Left lung (tissue), 10 donors: ENCODE measurements around the gene PSMA7. TPM values are rescaled to one million over a fixed set of nuclear protein-coding genes. Genes with fewer than 3 reads are reported as not detected.
A peak's percentile ranks its signal among the peaks of the same experiment; 100 is the strongest.

Experiments used
- ATAC-seq: fragments of 200-7000 bp; cut with Tn5 transposase; one replicate; pipeline ENCODE4 v1.9.1; 2020; ENCODE audit warnings: moderate library complexity
- DNase-seq, 4 donors: peaks; one replicate each; pipeline ENCODE4 v3.0.0-alpha.2; 2013 to 2020
- H3K27ac ChIP-seq, 2 donors: fragments of 200-600 bp; sonication (generic) in 1 of 2; one replicate each; pipeline versions ENCODE4 v1.5.0 to v1.8.0; 2020 to 2021
- H3K27me3 ChIP-seq, 2 donors: fragments of 200-600 bp; sonication (generic) in 1 of 2; one replicate each; pipeline versions ENCODE4 v1.5.0 to v1.8.0; 2020 to 2021
- H3K36me3 ChIP-seq, 2 donors: fragments of 200-600 bp; sonication (generic) in 1 of 2; one replicate each; pipeline versions ENCODE4 v1.5.0 to v1.8.0; 2020 to 2021
- H3K4me1 ChIP-seq, 2 donors: fragments of 200-600 bp; one replicate each; pipeline ENCODE4 v1.8.0; 2021
- H3K4me3 ChIP-seq, 2 donors: fragments of 200-600 bp; sonication (generic) in 1 of 2; one replicate each; pipeline versions ENCODE4 v1.5.0 to v1.8.0; 2020 to 2021; ENCODE audit warnings: mild to moderate bottlenecking in 1 of 2
- H3K9me3 ChIP-seq, 2 donors: fragments of 200-600 bp; sonication (generic) in 1 of 2; one replicate each; pipeline versions ENCODE4 v1.5.0 to v1.8.0; 2020 to 2021
- intact Hi-C, 2 donors: fragments of 100-400 bp; cut with DNase I; formaldehyde crosslinking; loops; one replicate each; pipeline versions ENCODE4 v1.11.2 to v1.14.2; 2022
- polyA plus RNA-seq, 6 donors: library from polyadenylated mRNA; unstranded; fragments of 120-200 nt; gene quantifications; one replicate each; pipeline ENCODE4 v1.2.1, GENCODE V29; 2013; ENCODE audit not compliant: insufficient read length in 6 of 6
- total RNA-seq, 2 donors: library from RNA; stranded (reverse); fragmentation: NEBNext Ultra II Directional; extraction: Animal tissue kit (Norgen Biotek cat#: 25700); gene quantifications; one replicate each; pipeline ENCODE4 v1.2.1, GENCODE V29; 2021
- TF ChIP-seq, protein P1 (sequence below), 2 donors: fragments of 200-600 bp; sonication (generic) in 1 of 2; IDR thresholded peaks; one replicate each; pipeline versions ENCODE4 v1.5.0 to v1.8.0; 2021; ENCODE audit warnings: antibody characterized with exemption in 2 of 2
- donor health status: DM: no; HTN: yes; CAD: no.
- donor health status: DM: no; HTN: no; CAD: no.

Gene PSMA7
- total and polyA plus RNA-seq, 8 donors, result 150 to 296 (median 173) TPM

DNA sequence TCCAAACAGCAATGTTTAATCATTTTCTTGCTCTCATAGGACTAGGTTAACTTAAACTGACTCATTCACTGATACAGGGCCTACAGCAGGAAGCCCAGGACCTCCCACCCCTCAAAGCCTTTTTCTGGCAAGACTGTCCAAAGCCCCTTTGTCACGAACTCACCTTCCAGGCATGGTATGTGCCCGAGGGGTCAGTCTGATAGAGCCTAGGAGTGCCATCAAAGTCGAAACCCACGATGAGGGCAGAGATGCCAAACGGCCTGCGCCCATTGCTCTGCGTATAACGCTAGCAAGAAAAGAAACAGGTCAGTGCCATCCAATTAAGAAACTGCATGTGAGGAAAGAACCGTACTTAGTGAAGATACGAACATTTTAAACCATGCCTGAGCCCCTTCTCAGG is 4.3 kb downstream of the PSMA7 start:
- intact Hi-C loops, result loop anchor here in 1 of 2 donors (5.0 kb wide), 1 partner anchor 127 kb away; no protein-coding TSS in a partner anchor
- Histone ChIP-seq H3K4me3 (no peak overlapping the region), H3K4me1 (peaks cover 6 to 57% of the 10 kb centered on the region in 2 donors), H3K36me3 (peaks cover 10 to 71% of the 10 kb centered on the region in 2 donors), H3K27me3 (no peaks in the 10 kb centered on the region), H3K9me3 (no peaks in the 10 kb centered on the region), H3K27ac (no peak overlapping the region)
- no peak for ATAC-seq
- DNase-seq, result no peak
- TF ChIP-seq, protein P1, sequence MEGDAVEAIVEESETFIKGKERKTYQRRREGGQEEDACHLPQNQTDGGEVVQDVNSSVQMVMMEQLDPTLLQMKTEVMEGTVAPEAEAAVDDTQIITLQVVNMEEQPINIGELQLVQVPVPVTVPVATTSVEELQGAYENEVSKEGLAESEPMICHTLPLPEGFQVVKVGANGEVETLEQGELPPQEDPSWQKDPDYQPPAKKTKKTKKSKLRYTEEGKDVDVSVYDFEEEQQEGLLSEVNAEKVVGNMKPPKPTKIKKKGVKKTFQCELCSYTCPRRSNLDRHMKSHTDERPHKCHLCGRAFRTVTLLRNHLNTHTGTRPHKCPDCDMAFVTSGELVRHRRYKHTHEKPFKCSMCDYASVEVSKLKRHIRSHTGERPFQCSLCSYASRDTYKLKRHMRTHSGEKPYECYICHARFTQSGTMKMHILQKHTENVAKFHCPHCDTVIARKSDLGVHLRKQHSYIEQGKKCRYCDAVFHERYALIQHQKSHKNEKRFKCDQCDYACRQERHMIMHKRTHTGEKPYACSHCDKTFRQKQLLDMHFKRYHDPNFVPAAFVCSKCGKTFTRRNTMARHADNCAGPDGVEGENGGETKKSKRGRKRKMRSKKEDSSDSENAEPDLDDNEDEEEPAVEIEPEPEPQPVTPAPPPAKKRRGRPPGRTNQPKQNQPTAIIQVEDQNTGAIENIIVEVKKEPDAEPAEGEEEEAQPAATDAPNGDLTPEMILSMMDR (IDR thresholded peaks at IDR 0.05), result no peak

DNA sequence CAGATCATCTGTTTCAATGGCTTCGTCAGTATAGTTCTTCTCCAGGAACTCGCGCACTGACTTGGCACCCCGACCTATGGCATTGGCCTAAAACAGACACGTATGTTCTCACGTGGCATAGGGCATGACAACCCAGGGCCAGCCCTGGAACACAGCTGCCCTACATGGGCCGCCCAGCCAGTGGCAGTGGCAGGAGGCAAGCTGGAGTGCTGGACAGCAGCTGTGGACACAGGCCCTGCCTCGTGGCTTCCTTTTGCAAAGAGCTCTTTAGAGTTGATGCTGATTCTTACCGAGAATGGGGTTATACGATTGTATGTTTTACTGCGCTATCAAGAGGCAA is 5.0 kb downstream of the PSMA7 start:
- ATAC-seq (no peak), DNase-seq (peak in 1 of 4 donors; percentile 53)
- no peaks in the 10 kb centered on the region for H3K9me3 ChIP-seq
- H3K36me3 ChIP-seq, result peaks cover 10 to 78% of the 10 kb centered on the region in 2 donors
- TF ChIP-seq, protein P1 (IDR thresholded peaks at IDR 0.05), result no peak
- H3K27ac ChIP-seq, result no peak overlapping the region
- H3K4me1 ChIP-seq, result peaks cover 6 to 63% of the 10 kb centered on the region in 2 donors
- no peaks in the 10 kb centered on the region for H3K27me3 ChIP-seq
- no peak overlapping the region for H3K4me3 ChIP-seq
- intact Hi-C loops, result loop anchor here in 1 of 2 donors (5.0 kb wide), 1 partner anchor 126 kb away; no protein-coding TSS in a partner anchor

DNA sequence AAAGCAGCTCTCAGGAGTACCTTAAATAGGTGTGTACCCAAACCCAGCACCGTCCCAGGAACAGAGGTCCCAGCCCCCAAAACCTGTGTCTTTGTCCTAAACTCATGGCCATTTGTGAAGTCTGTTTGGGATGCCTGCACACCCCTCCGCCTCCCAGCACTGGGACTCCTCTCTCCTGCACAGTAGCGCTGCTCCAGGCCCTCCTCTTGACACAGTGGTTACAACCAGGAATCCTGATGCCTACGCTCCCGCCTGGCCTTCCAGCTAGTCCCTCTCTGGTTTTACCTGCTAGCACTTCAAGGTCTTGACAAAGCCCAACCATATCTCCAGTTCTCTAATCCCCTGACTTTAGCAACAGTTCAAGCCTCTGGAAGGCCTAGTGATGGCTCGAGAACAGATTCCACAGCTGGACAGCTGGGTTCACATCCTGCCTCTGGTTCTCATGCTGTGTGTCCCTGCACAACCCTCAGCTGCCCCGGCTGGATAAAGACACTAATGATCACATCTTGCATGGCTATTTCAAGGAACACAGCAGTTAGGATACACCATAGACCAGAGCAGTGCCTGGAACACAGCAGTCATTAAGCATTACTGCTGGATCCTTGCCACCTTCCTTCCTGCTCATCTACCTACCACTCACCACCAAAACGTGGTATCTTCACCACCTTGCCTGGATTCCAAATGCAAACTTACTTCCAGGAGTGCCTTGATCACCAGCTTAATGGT is 5.6 kb downstream of the PSMA7 start:
- H3K36me3 ChIP-seq, result peaks cover 10 to 83% of the 10 kb centered on the region in 2 donors
- peaks cover 6 to 69% of the 10 kb centered on the region in 2 donors for H3K4me1 ChIP-seq
- no peak for ATAC-seq
- H3K27ac ChIP-seq, result no peak overlapping the region
- peak in 1 of 4 donors; percentile 48 for DNase-seq
- no peaks in the 10 kb centered on the region for H3K27me3 ChIP-seq
- no peaks in the 10 kb centered on the region for H3K9me3 ChIP-seq
- TF ChIP-seq, protein P1 (IDR thresholded peaks at IDR 0.05), result no peak
- no peak overlapping the region for H3K4me3 ChIP-seq
- intact Hi-C loops, result loop anchor here in 1 of 2 donors (5.0 kb wide), 1 partner anchor 125 kb away; no protein-coding TSS in a partner anchor

DNA sequence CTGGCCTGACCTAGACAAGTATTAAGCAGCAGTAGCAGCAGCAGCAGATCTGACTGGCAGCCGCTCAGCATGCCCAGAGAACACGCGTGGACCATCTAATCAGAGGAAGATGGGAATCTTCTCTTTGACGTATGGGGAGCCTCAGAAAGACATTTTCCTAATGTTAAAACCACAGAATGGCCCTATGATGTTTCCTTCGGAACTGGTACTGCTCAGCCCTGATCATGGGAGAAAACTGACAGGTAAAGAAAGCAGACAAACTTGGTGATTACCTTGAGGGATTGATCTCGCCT is 6.2 kb downstream of the PSMA7 start:
- intact Hi-C loops, result loop anchor here in 1 of 2 donors (5.0 kb wide), 1 partner anchor 125 kb away; no protein-coding TSS in a partner anchor
- H3K27ac ChIP-seq, result no peak overlapping the region
- DNase-seq (no peak), ATAC-seq (no peak)
- peaks cover 6 to 72% of the 10 kb centered on the region in 2 donors for H3K4me1 ChIP-seq
- no peaks in the 10 kb centered on the region for H3K27me3 ChIP-seq
- no peaks in the 10 kb centered on the region for H3K9me3 ChIP-seq
- peaks cover 10 to 89% of the 10 kb centered on the region in 2 donors for H3K36me3 ChIP-seq
- no peak overlapping the region for H3K4me3 ChIP-seq
- TF ChIP-seq, protein P1 (IDR thresholded peaks at IDR 0.05), result peak in 1 of 2 donors; percentile 11

DNA sequence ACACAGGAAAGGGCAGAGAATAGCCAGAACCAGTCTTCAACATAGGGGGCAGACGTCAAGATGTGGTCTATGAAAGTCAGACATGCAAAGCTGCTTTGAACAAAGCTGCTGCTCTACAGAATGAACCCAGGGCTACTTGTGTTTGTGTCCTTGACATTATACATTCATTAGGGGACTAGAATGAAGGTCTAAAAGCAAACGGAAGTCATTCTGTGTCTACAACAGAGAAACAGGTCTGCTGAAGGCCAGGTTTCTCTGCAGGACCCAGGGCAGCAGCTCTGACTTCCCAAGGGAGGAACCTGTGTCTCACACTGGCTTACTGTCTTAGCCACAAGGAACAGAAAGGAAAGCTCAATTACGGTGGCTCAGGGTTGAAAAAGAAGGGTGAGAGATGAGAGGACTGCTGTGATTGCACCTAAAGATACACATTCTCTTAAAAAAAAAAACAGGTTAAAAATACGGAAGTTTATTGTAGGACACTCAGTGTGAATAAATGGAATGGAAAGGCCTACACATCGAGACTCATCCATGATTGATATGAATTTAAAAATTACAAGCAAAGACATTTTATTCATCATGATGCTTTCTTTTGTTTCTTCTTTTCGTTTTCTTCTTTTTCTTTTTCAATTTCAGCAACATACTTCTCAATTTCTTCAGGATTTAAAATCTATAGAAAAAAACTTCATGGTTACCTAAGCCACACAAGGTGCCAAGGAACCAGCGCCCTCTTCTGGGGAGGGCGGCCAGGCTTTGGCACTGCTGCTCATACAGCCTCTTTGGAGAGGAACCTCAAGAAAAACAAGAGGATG is 6.7 kb downstream of the PSMA7 start:
- ATAC-seq, result peak; percentile 71
- H3K36me3 ChIP-seq, result peaks cover 10 to 95% of the 10 kb centered on the region in 2 donors
- H3K9me3 ChIP-seq, result no peaks in the 10 kb centered on the region
- intact Hi-C loops, result loop anchor here in 1 of 2 donors (5.0 kb wide), 1 partner anchor 124 kb away; no protein-coding TSS in a partner anchor
- H3K27me3 ChIP-seq, result no peaks in the 10 kb centered on the region
- DNase-seq, result peak in 2 of 4 donors; percentile 42 to 75
- peak overlapping the region in 1 of 2 donors; percentile 2 for H3K27ac ChIP-seq
- no peak overlapping the region for H3K4me3 ChIP-seq
- TF ChIP-seq, protein P1 (IDR thresholded peaks at IDR 0.05), result peak; percentile 47 to 68
- peaks cover 6 to 71% of the 10 kb centered on the region in 2 donors for H3K4me1 ChIP-seq
